Stimulated activated CD4-positive, alpha-beta T cell treated with anti-CD3 and anti-CD28 coated beads, Interleukin-1b, Interleukin-23, amount 100 ng/mL, for 4 hours (primary cell): Measurements from ENCODE around the gene NCF4.

ENCODE experiments used
- DNase-seq, 2 donors: peaks; one replicate each; pipeline ENCODE4 v3.0.0-alpha.2; 2020; ENCODE audit warnings: low read depth in 2 of 2

The NCF4 gene

DNA sequence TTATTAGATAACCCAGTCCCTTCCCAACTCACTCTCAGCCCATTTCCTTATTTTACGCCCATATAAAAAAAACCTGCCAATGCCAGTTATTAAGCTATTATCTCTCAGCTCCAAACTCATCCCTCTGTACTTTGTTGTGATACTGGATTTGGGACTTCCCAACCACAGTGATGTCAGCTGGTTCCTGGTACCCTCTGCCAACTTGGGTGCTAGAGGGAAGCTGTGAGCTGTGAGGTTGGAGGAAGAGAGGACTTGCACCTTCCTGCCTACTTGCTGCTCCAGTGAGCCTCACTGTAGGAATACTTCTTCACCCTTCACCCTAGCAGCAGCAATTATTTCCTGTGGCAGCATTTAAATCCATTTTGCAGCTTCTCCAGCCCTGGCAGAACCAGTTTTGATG lies 33.5 kb downstream of the NCF4 start:
- DNase-seq = no peak

DNA sequence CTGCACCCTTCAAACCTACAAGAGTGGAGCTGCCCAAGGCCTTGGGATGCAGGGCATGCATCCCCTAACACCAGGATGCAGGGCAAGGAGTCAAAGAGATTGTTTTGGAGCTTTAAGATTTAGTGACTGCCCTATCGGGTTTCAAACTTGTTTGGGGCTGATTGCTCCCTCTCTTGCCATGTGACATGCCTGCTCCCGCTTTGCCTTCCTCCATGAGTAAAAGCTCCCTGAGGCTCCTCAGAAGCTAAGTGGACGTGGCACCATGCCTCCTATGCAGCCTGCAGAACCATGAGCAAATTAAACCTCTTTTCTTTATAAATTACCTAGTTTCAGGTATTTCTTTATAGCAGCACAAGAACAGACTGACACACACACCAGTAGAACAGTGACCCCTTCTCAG lies 36.8 kb downstream of the NCF4 start:
- DNase-seq = no peak

DNA sequence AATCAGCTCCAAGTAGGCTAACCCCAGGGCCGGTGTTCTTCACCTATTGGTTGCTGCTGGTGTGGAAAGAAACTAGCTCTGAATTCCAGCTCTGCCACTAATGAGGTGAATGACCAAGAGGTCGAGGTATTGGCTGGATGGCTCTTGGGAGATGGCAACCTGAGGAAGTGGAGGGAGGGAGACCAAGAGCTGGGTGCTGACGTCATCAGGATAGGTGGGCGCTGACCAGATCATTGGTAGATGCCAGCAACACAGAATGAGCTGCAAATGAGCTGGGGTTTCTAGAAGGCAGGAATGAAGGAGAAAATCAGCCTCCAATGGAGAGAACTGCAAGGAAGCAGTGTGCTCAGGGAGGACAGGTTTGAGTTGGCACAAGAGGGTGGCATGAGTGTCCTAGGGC lies 37.9 kb downstream of the NCF4 start:
- DNase-seq = no peak

DNA sequence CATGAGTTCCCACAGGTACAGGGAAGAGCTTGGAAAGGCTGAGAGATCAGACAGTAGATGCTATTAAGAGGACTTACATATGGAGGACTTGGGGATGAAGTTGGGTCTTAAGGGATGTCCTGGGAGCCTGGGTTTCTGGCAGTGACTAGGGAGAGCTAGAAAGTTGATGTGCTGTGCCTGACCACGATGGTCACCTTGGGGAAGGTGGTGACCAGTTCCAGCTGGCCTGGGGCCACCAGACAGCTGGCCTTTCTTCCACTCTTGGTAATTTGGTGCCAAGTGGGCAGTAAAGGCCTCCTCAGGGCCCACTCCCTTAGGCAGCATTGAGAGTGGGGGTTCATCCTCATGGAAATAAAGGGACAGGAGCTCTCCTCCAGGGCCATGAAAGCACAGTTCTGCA lies 38.7 kb downstream of the NCF4 start:
- no peak for DNase-seq

GRCh38 chr22:36900225-36900624 lies 39.4 kb downstream of the NCF4 start:
- no peak for DNase-seq

GRCh38 chr22:36900880-36901279 lies 40.1 kb downstream of the NCF4 start:
- DNase-seq = no peak

- no peak for DNase-seq
Measured at GRCh38 chr22:36901411-36902142, 40.8 kb downstream of the NCF4 start.

DNA sequence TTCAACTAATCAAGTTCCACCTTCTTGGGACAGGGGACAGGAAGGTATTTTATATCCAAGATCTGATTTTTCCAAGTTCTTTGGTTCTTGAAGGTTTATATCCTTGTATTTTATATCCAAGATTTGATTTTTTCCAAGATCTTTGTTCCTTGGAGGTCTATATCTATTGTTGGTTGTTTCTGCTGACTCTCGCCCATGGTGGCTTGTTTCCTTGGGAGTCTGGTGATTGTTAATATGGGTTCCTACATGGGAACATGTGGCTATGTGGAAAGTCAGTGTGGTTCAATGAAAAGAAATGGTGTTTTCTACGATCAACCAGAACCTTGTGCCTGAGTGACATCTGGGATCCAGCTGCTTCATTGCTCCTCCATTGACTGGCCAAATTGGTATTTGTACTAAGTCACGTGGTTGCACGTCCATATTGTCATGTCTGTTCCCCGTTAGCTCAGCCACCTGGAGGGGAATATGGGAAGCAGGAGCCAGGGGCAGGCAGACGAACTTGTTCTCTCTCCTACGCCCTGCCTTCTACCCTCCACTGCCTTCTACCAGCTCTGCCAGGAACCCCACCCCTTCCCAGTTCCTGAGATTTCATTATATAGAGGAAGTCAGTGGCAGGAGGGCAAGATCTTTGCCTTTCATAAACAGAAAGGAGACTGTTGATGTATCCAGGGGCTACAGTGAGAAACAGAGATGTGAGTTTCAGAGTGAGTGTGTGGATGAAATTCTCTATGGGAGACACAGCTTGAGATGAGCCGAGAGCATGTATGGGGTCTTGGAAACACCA lies 41.5 kb downstream of the NCF4 start:
- no peak for DNase-seq

DNA sequence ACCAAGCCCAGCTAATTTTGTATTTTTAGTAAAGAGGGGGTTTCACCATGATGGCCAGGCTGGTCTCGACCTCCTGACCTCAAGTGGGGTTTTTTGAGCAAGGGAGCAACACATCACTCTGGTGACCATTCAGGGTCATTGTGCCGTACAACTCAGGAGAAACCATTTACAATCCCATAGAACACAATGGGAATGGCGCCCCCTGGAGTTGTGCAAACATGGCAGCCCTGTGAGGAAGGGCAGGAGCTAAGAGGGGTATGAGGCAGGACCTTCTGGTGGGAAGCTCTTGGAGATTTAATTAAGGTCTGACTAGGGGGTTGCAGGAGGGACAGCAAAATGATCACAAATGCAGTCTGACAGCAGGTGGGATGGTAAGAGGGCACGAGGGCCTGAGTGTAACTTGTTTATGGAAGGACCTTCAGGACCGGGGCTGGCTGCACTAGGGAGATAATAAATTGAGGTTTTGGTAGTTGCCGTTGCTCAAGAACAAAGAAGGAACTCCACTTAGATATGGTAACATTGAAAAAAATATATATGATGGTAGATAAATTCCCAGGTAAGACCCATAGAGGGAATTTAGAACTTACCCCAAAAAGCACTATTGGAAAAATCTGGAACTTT lies 43.6 kb downstream of the NCF4 start:
- no peak for DNase-seq

- no peak for DNase-seq
Measured at GRCh38 chr22:36907253-36908195, 46.7 kb downstream of the NCF4 start.

DNA sequence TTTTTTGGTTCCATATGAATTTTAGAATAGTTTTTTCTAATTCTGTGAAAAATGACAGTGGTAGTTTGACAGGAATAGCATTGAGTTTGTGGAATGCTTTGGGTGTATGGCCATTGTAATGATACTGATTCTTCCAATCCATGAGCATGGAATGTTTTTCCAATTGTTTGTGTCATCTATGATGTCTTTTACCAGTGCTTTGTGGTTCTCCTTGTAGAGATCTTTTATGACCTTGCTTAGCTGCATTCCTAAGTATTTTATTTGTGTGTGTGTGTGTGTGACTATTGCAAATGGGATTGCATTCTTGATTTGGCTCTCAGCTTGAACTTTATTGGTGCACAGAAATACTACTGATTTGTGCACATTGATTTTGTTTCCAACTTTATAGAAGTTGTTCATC lies 49.7 kb downstream of the NCF4 start:
- no peak for DNase-seq

DNA sequence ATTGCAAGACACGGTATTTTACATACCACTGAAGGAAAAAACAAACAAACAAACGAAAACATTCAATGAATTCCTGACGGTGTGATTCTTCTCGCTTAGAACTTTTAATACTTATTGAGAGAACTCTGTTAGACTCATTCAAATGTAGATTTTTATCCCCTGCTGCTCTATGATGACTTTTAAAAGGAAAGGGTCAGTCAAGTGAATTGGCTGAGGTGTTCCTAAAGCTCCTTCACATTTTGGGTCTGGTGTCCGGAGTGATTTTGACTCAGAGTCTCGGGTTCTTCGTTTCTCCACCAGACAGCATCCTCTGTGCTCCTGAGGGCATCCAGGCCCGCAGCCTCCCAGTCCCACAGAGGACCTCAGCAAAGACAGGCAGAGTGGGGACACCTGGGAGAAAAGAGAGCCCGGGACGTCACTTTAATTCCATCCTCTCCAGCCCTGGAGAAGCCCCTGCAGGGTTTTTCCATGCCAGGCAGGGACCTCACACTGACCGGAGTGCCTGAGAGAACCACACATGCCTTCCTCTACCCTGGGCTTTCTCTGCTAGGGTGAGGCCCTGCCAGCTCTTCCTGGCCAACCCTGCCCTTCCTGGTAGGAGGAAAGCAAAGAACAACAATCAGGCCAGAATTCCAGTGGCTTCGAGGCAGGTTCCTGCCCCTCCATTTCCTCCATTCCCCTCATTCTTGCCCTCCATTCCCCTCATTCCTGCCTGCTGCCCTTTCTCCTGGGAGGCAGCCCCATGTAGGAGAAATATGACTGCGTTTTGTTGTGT lies 51.3 kb downstream of the NCF4 start:
- no peak for DNase-seq

DNA sequence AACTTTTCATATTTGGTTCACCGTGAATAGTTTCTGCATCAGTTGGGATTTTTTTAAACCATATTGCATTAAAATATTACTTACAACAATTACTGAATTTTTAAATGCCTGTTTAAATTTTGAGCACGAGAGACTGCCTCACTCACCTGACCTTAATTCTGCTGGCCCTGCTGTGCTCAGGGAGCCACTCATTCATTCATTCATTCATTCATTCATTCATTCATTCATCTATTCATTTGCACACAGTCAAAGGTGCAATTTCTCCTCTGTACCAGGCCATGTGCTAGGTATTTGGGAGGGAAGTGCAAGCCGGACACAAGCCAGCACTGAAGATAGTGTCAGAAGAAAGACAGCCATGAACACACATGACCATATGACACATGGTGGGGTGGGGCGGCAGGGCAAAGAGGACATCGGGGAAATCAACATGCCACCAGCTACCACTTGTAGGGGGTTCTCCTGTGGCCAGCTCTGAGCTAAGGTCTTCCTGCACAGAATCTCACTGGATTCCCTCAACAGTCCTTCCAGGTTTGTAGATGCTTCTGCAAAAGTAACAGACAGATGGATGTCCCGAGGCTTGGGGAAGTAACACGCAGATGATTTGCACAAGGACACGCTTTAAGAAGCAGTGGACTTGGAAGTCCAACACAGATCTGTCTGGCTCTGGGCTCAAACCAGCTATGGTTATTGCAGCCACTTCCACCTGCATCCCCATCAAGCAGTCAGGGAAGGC lies 52.1 kb downstream of the NCF4 start:
- no peak for DNase-seq

- no peak for DNase-seq
Measured at GRCh38 chr22:36913427-36914389, 52.9 kb downstream of the NCF4 start, which contains the start of gene CSF2RB. Gene CSF2RB, plus strand, starts transcription at chr22:36913628. Its CDS starts 8,580 bp downstream, at chr22:36922208.

DNA sequence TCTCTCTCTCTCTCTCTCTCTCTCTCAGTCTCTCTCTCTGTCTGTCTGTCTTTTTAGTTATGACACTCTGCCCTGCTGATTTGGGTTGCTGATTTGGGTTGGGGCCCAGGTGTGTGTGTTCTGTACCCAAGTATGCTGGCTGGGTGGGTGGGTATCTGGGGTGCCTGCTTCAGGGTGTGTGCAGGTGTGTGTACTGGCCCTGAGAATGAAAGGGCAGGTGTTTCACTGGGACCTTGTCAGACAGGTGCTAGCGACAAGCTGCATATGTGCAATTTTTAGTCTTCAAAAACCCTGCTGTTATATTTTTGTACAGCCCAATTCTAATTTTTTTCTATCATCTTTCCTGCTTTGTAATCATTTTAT lies 53.6 kb downstream of the NCF4 start:
- no peak for DNase-seq

DNA sequence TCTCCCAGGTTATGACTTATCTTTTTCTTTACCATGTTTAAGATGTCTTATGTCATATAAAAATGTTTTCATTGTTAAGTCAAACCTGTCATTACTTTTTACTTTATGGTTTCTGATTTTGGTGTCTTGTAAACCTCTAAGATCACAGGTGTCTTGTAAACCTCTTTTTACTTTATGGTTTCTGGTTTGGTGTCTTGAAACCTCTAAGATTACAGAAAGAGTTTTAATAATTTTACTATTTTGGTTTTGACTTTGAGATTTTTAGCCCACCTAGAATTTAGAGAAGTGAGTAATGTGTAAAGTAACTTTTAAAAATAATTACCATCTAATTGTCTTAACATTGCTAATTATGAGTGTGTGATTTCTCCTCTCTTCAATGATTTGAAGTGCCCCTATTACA lies 55.2 kb downstream of the NCF4 start:
- no peak for DNase-seq

DNA sequence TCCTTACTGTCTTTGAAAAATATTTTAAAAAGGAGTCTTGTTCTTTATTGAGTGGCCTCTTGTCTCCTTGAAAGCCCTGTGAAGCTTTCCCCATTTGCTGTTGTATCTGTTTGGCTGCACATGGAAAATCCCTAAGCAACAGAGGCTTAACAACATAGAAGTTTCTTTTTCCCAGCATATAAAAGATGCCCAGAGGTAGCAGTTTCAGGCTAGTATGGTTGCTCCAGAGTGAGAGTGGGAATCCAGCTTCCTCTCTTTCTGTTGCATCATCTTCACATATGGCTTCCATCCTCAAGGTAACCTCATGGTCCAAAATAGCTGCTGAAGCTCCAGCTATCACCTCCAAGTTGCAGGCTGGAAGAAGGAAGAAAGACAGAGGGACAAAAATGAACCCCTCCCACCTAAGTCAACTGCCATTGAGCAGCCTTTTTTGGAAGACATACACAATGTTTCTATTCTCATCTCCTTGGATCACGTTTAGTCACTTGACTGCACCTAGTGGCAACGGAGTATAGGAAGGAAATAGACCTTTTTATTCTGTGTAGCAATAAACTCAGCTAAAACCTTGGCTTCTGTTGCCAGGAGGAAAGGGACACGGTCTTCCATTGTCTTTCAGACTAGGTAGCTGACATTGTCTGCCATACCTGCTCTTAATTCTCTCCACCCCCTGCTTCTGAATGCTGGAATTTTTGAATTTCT lies 57.9 kb downstream of the NCF4 start:
- DNase-seq = no peak

DNA sequence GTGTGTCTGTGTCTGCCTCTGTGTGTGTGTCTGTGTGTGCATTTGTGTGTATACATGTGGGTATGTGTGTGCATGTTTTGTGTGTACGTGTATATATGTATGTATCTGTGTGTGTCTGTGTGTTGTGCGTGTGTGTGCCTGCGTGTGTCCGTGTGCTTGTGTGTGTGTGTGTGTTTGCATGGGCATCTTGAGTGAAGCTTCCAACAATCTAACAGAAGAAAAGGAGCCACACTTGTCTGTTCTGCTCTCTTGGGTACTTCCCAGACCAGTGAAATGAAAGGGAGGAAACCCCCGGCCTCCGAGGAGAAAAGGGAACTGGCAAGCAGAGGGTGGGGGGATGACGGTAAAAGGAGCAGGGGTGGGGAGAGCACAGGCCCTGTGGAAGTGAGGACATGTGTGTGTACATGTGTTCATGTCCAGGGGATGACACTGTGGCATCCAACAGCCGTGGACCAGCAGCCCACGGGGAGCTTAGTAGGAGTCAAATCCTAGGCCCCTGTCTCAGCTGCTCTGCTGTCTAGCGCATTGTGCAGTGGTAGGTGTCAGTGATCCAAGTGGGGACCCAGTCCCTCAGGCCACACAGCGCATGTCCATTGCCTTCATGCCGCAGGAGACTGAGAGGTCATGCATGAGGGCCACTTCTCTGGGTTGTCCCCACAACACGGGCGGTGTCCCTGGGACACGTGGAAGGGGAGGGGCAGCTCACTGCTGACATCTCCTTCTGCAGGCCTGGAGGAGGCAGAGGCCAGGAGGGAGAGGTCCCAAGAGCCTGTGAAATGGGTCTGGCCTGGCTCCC lies 60.7 kb downstream of the NCF4 start:
- DNase-seq = no peak
